ENCODE data around the gene ABCC3. TPM values are rescaled to one million over a fixed set of nuclear protein-coding genes. Genes with fewer than 3 reads are reported as not detected.

The ABCC3 gene
- total and polyA plus RNA-seq, 2 of the 8 experiments (the other 6 are each of a cell fraction or from before 2014, with no cell fraction given): 0.35 to 0.37 TPM

- TF ChIP-seq GABPA (IDR thresholded peaks at IDR 0.05; ENCODE audit: borderline replicate concordance, insufficient read depth, low read length) (no peak), RNF2 (IDR thresholded peaks at IDR 0.05; ENCODE audit: borderline replicate concordance, low read depth, low read length, missing control alignments, poor library complexity, severe bottlenecking) (no peak), NANOG (IDR thresholded peaks at IDR 0.05; ENCODE audit: insufficient read depth, low read depth, low read length, poor library complexity, severe bottlenecking) (no peak), CBX5 (IDR thresholded peaks at IDR 0.05; ENCODE audit: low read depth, low read length) (no peak)
Measured at GRCh38 chr17:50615828-50616227, 18.9 kb upstream of the ABCC3 start (continued).

Measured in H1 (cell line).